ENCODE results near the gene ARMC2.

GRCh38 chr6:109001291-109001894 is 153.2 kb downstream of the ARMC2 start:
- TF ChIP-seq POLR2A (IDR thresholded peaks at IDR 0.05; ENCODE audit: low read length) (no peak), GATA1 (IDR thresholded peaks at IDR 0.05; ENCODE audit: low read depth, low read length) (no peak)

Measured in erythroblast (primary cell).